OCI-LY7 (cell line): ENCODE results near the gene BDH1. TPM values are rescaled to one million over a fixed set of nuclear protein-coding genes. Genes with fewer than 3 reads are reported as not detected.
A peak's percentile ranks its signal among the peaks of the same experiment; 100 is the strongest.

Experiments
- BruUV-seq: library from RNA; stranded (reverse); fragments of 400-500 nt; replicated peaks from 2 replicates; lab custom pipeline; 2021; lab: Mats Ljungman, UMichigan
- CTCF ChIA-PET: fragments of 300-600 bp; sonication (Branson Sonifier 250); formaldehyde crosslinking; loops from one replicate; lab custom pipeline; 2022; ENCODE audit warnings: antibody characterized with exemption; ENCODE audit not compliant: unreplicated experiment; lab: Charles Lee
- POLR2A ChIA-PET: fragments of 300-600 bp; sonication (Branson Sonifier 250); formaldehyde crosslinking; loops from one replicate; lab custom pipeline; 2022; ENCODE audit warnings: antibody characterized with exemption; lab: Charles Lee
- DNase-seq: peaks from one replicate; pipeline ENCODE4 v3.0.0-alpha.2; 2015; ENCODE audit warnings: low spot score
- H2AFZ ChIP-seq: fragments of 200-600 bp; sonication (generic), shearing (Covaris generic); 2 replicates; pipeline ENCODE4 v1.6.1; 2014; ENCODE audit warnings: mild to moderate bottlenecking, antibody characterized with exemption, low read length, moderate library complexity
- H3K27ac ChIP-seq: fragments of 200-600 bp; sonication (generic); 2 replicates; pipeline ENCODE4 v1.5.1; 2014; ENCODE audit warnings: mixed run types, low read depth, mild to moderate bottlenecking, moderate library complexity, low read length, inconsistent platforms; ENCODE audit not compliant: poor library complexity, severe bottlenecking
- H3K36me3 ChIP-seq: fragments of 200-600 bp; sonication (generic); 2 replicates; pipeline ENCODE4 v1.6.1; 2014; ENCODE audit warnings: mild to moderate bottlenecking, antibody characterized with exemption, low read length, moderate library complexity, mixed read lengths; ENCODE audit not compliant: insufficient read depth
- H3K4me1 ChIP-seq: fragments of 200-600 bp; sonication (generic); 2 replicates; pipeline ENCODE4 v1.5.1; 2014; ENCODE audit warnings: mild to moderate bottlenecking, low read length; ENCODE audit not compliant: insufficient read depth, poor library complexity, severe bottlenecking
- H3K4me2 ChIP-seq: fragments of 200-600 bp; sonication (generic); 2 replicates; pipeline ENCODE4 v1.6.1; 2014; ENCODE audit warnings: mild to moderate bottlenecking, low read length
- H3K4me3 ChIP-seq: fragments of 200-600 bp; sonication (generic); 2 replicates; pipeline ENCODE4 v1.5.1; 2014; ENCODE audit warnings: mild to moderate bottlenecking, low read depth, low read length; ENCODE audit not compliant: poor library complexity, severe bottlenecking
- H3K79me2 ChIP-seq: fragments of 200-600 bp; sonication (generic); 2 replicates; pipeline ENCODE4 v1.6.1; 2016; ENCODE audit warnings: low read depth, mild to moderate bottlenecking, low read length, moderate library complexity, mixed read lengths; ENCODE audit not compliant: insufficient read depth
- H3K9me2 ChIP-seq: fragments of 200-600 bp; sonication (generic); 2 replicates; pipeline ENCODE4 v1.6.1; 2016; ENCODE audit warnings: mild to moderate bottlenecking, low read length, mixed read lengths; ENCODE audit not compliant: insufficient read depth
- H3K9me3 ChIP-seq: fragments of 200-600 bp; sonication (generic); 2 replicates; pipeline ENCODE4 v1.6.1; 2014; ENCODE audit warnings: mild to moderate bottlenecking, mixed run types, low read length, mixed read lengths
- H4K20me1 ChIP-seq: fragments of 200-600 bp; sonication (generic); 2 replicates; pipeline ENCODE4 v1.6.1; 2014; ENCODE audit warnings: mild to moderate bottlenecking, antibody characterized with exemption, low read length, moderate library complexity, mixed read lengths; ENCODE audit not compliant: insufficient read depth
- CTCF ChIP-seq: fragments of 200-600 bp; sonication (generic); conservative IDR thresholded peaks from 2 replicates; pipeline ENCODE4 v1.5.1; 2014; ENCODE audit warnings: mild to moderate bottlenecking, antibody characterized with exemption, low read length, moderate library complexity, mixed read lengths
- EZH2phosphoT487 ChIP-seq: fragments of 200-600 bp; sonication (generic); IDR thresholded peaks from 2 replicates; pipeline ENCODE4 v1.6.1; 2018; ENCODE audit warnings: low read depth, borderline replicate concordance, mild to moderate bottlenecking, mixed run types, antibody characterized with exemption, low read length, moderate library complexity, mixed read lengths
- intact Hi-C: fragments of 100-400 bp; cut with micrococcal nuclease; formaldehyde crosslinking; loops from one replicate; pipeline ENCODE4 v1.10.0; 2022; ENCODE audit not compliant: unreplicated experiment
- total RNA-seq, 2 experiments: library from RNA; depleted of rRNA in 1 of 2; stranded (reverse); fragments of >200 nt in 1 of 2; shearing (Covaris generic) in 1 of 2; gene quantifications; 2 replicates each; pipeline ENCODE4 v1.2.3, GENCODE V29; 2014 to 2022

Gene BDH1
- total RNA-seq, 2 experiments from 2014 or later, result 14.1 to 14.5 TPM

- DNase-seq, result no peak
- Histone ChIP-seq H3K27ac (no peak overlapping the region), H3K79me2 (no peaks in the 10 kb centered on the region), H2AFZ (no peak overlapping the region), H3K9me3 (peaks cover 10% of the 10 kb centered on the region; the same call in 1 of the 2 replicates), H3K9me2 (no peaks in the 10 kb centered on the region), H3K36me3 (no peaks in the 10 kb centered on the region), H4K20me1 (no peaks in the 10 kb centered on the region), H3K4me3 (no peak overlapping the region), H3K4me1 (no peaks in the 10 kb centered on the region), H3K4me2 (no peak overlapping the region)
- intact Hi-C loops, result no loop called here
- ChIA-PET POLR2A (no interaction called here), CTCF (no interaction called here)
- no TSS peak for BruUV-seq
- TF ChIP-seq CTCF, result no peak
- TF ChIP-seq EZH2phosphoT487, result no peak
Measured at GRCh38 chr3:197503652-197504051, 52.1 kb downstream of the BDH1 start.

- Histone ChIP-seq H3K79me2 (no peaks in the 10 kb centered on the region), H2AFZ (peak overlapping the region; percentile 65; the same call in 1 of the 2 replicates), H3K4me2 (peak overlapping the region; percentile 11; the same call in 1 of the 2 replicates), H4K20me1 (no peaks in the 10 kb centered on the region), H3K4me3 (no peak overlapping the region), H3K27ac (no peak overlapping the region), H3K36me3 (no peaks in the 10 kb centered on the region), H3K9me2 (no peaks in the 10 kb centered on the region), H3K9me3 (peaks cover 10% of the 10 kb centered on the region; the same call in 1 of the 2 replicates), H3K4me1 (no peaks in the 10 kb centered on the region)
- CTCF ChIA-PET, result no interaction called here
- intact Hi-C loops, result no loop called here
- no TSS peak for BruUV-seq
- DNase-seq, result peak; percentile 31
- POLR2A ChIA-PET, result interaction anchor here (1.3 to 1.4 kb wide), 2 partner anchors 10 to 48 kb away, joined by 3 to 4 read pairs; no protein-coding TSS in a partner anchor
- no peak for TF ChIP-seq EZH2phosphoT487
- peak; percentile 72 for TF ChIP-seq CTCF
Measured at GRCh38 chr3:197501879-197502620, 53.7 kb downstream of the BDH1 start.

GRCh38 chr3:197501496-197501878 is 54.3 kb downstream of the BDH1 start:
- no TSS peak for BruUV-seq
- H3K4me3 ChIP-seq, result no peak overlapping the region
- H3K36me3 ChIP-seq, result no peaks in the 10 kb centered on the region
- H3K27ac ChIP-seq, result no peak overlapping the region
- DNase-seq, result peak; percentile 49
- H3K4me2 ChIP-seq, result peak overlapping the region; percentile 11; the same call in 1 of the 2 replicates
- H2AFZ ChIP-seq, result peak overlapping the region; percentile 65; the same call in 1 of the 2 replicates
- POLR2A ChIA-PET, result interaction anchor here (1.3 to 1.4 kb wide), 2 partner anchors 10 to 47 kb away, joined by 3 to 4 read pairs; no protein-coding TSS in a partner anchor
- CTCF ChIA-PET, result no interaction called here
- intact Hi-C loops, result no loop called here
- no peaks in the 10 kb centered on the region for H3K4me1 ChIP-seq
- peaks cover 10% of the 10 kb centered on the region; the same call in 1 of the 2 replicates for H3K9me3 ChIP-seq
- TF ChIP-seq EZH2phosphoT487 (no peak), CTCF (no peak)
- no peaks in the 10 kb centered on the region for H3K79me2 ChIP-seq
- H4K20me1 ChIP-seq, result no peaks in the 10 kb centered on the region
- H3K9me2 ChIP-seq, result no peaks in the 10 kb centered on the region
